Measurements from ENCODE around the gene KCTD15.

KCTD15 gene

GRCh38 chr19:33809960-33810359 lies 13.3 kb downstream of the KCTD15 start:
- TF ChIP-seq NFIC (IDR thresholded peaks at IDR 0.05) (no peak), TCF12 (IDR thresholded peaks at IDR 0.05; ENCODE audit: low read depth) (no peak), USF1 (IDR thresholded peaks at IDR 0.05) (no peak), ZBTB7A (IDR thresholded peaks at IDR 0.05; ENCODE audit: low read depth) (no peak), TAF1 (IDR thresholded peaks at IDR 0.05; ENCODE audit: low read depth) (no peak), REST (IDR thresholded peaks at IDR 0.05; ENCODE audit: low read depth) (no peak), CREB1 (IDR thresholded peaks at IDR 0.05; ENCODE audit: low read depth) (no peak), FOXM1 (IDR thresholded peaks at IDR 0.05; ENCODE audit: borderline replicate concordance, low read depth) (no peak)

GRCh38 chr19:33810821-33811220 lies 14.2 kb downstream of the KCTD15 start:
- TF ChIP-seq TAF1 (IDR thresholded peaks at IDR 0.05; ENCODE audit: low read depth) (no peak), REST (IDR thresholded peaks at IDR 0.05; ENCODE audit: low read depth) (no peak), CEBPB (IDR thresholded peaks at IDR 0.05) (no peak)

- TF ChIP-seq MAX (IDR thresholded peaks at IDR 0.05) (no peak), NFIC (IDR thresholded peaks at IDR 0.05) (no peak), CREB1 (IDR thresholded peaks at IDR 0.05; ENCODE audit: low read depth) (no peak), YY1 (IDR thresholded peaks at IDR 0.05; ENCODE audit: low read depth) (no peak), EGR1 (IDR thresholded peaks at IDR 0.05) (no peak), TEAD4 (IDR thresholded peaks at IDR 0.05) (no peak), REST (IDR thresholded peaks at IDR 0.05; ENCODE audit: low read depth) (no peak), FOXM1 (IDR thresholded peaks at IDR 0.05; ENCODE audit: borderline replicate concordance, low read depth) (no peak), TCF12 (IDR thresholded peaks at IDR 0.05; ENCODE audit: low read depth) (no peak), USF1 (IDR thresholded peaks at IDR 0.05) (no peak), EP300 (IDR thresholded peaks at IDR 0.05; ENCODE audit: borderline replicate concordance) (no peak), RAD21 (IDR thresholded peaks at IDR 0.05; ENCODE audit: low read depth) (no peak), TAF1 (IDR thresholded peaks at IDR 0.05; ENCODE audit: low read depth) (no peak), CEBPB (IDR thresholded peaks at IDR 0.05) (no peak), ZBTB7A (IDR thresholded peaks at IDR 0.05; ENCODE audit: low read depth) (no peak)
These were observed 14.6 kb downstream of the KCTD15 start for GRCh38 chr19:33811246-33811645.

GRCh38 chr19:33811736-33812387 lies 15.2 kb downstream of the KCTD15 start:
- no peak for TF ChIP-seq TAF1 (IDR thresholded peaks at IDR 0.05; ENCODE audit: low read depth)
- no peak for TF ChIP-seq CEBPB (IDR thresholded peaks at IDR 0.05)
- no peak for TF ChIP-seq ZBTB7A (IDR thresholded peaks at IDR 0.05; ENCODE audit: low read depth)
- TF ChIP-seq FOXM1 (IDR thresholded peaks at IDR 0.05; ENCODE audit: borderline replicate concordance, low read depth) = no peak
- no peak for TF ChIP-seq TEAD4 (IDR thresholded peaks at IDR 0.05)
- TF ChIP-seq REST (IDR thresholded peaks at IDR 0.05; ENCODE audit: low read depth) = no peak
- TF ChIP-seq EGR1 (IDR thresholded peaks at IDR 0.05) = no peak
- no peak for TF ChIP-seq TCF12 (IDR thresholded peaks at IDR 0.05; ENCODE audit: low read depth)
- TF ChIP-seq USF1 (IDR thresholded peaks at IDR 0.05) = no peak
